ENCODE data around the gene SERPINB13.
"Not testable (repeated sequence)": the region's sequence is repeated elsewhere in the genome, so short reads cannot be mapped to it uniquely, and the experiment has no call there.

- not testable (repeated sequence) for TF ChIP-seq CTCF (IDR thresholded peaks at IDR 0.05); EP300 (IDR thresholded peaks at IDR 0.05; ENCODE audit: low read depth)
Measured at GRCh38 chr18:63641157-63641680, 54.1 kb downstream of the SERPINB13 start.

Data from transverse colon (tissue), 3 donors.